OCI-LY3 (cell line): ENCODE data around the gene BHLHA15.

Experiments
- CTCF ChIP-seq: fragments of 200-600, 300-600 bp; sonication (generic); IDR thresholded peaks from 2 replicates; pipeline ENCODE4 v1.5.1; 2014; ENCODE audit warnings: antibody characterized with exemption, low read length, low read depth
- EZH2phosphoT487 ChIP-seq: fragments of 200-600 bp; shearing (Covaris generic); IDR thresholded peaks from 2 replicates; pipeline ENCODE4 v1.6.1; 2018; ENCODE audit warnings: antibody characterized with exemption, mixed run types, low read depth

DNA sequence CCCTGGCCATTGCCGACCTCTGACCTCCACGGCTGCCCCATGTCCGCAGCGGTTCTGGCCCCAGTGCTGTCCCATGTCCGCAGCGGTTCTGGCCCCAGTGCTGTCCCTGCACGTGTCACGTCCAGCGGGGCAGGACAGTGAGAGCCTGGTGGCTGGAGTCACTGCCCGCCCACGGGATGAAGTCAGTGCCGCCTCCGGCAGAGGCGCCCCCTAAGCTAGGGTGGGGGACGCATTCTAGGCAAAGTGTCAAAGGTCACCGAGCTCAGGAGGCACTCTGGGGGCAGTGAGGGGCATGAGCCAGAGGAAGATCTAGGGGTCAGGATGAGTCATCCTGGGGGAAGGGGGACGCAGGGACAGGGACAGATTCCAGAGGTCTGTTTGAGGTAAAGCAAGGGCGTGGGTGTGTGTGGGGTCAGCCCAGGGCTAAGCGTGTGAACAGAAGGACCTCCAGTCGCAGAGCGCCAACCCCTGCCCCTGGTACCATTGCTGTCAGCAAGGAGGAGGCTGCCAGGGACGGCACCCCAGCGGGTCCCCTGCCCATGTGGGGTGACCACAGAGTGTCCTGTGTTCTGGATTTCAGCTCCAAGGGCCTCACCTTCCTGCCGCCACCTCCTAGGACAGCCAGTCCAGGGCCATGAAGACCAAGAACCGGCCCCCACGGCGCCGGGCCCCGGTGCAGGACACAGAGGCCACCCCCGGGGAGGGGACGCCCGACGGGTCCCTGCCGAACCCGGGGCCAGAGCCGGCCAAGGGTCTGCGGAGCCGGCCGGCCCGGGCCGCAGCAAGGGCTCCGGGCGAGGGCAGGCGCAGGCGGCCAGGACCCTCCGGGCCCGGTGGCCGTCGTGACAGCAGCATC, 665 bp downstream of the BHLHA15 start:
- TF ChIP-seq CTCF: no peak
- TF ChIP-seq EZH2phosphoT487: no peak
